HCT116 (cell line): ENCODE data around the gene UBIAD1.

Source experiments
- EZH2 ChIP-seq: fragments of 200-600 bp; sonication (generic); IDR thresholded peaks from 2 replicates; pipeline ENCODE4 v1.6.1; 2017; ENCODE audit warnings: antibody characterized with exemption, mixed run types
- EZH2phosphoT487 ChIP-seq: fragments of 200-600 bp; IDR thresholded peaks from 2 replicates; pipeline ENCODE4 v1.6.1; 2018; ENCODE audit warnings: antibody characterized with exemption, borderline replicate concordance
- POLR2A ChIP-seq: IDR thresholded peaks from 2 replicates; pipeline ENCODE4 v1.7.0; 2011; ENCODE audit warnings: borderline replicate concordance; ENCODE audit not compliant: insufficient read depth, insufficient read length; ENCODE audit errors: extremely low read depth
- YY1 ChIP-seq: IDR thresholded peaks from 2 replicates; pipeline ENCODE4 v1.6.1; 2011; ENCODE audit warnings: low read length, low read depth, moderate library complexity, mild to moderate bottlenecking; ENCODE audit not compliant: insufficient replicate concordance; ENCODE audit errors: extremely low read depth
- ZFX ChIP-seq: fragments of 450-650 bp; IDR thresholded peaks from 2 replicates; pipeline ENCODE4 v1.6.1; 2017
- ZNF274 ChIP-seq: fragments of 200-500 bp; sonication (Bioruptor generic); IDR thresholded peaks from 2 replicates; pipeline ENCODE4 v1.6.1; 2014; ENCODE audit warnings: mild to moderate bottlenecking, low read depth, low read length, inconsistent platforms

- TF ChIP-seq EZH2phosphoT487 (no peak), EZH2 (no peak), YY1 (no peak), ZFX (no peak), POLR2A (no peak), ZNF274 (no peak)
Measured at GRCh38 chr1:11227106-11228077, 45.6 kb upstream of the UBIAD1 start.
